ENCODE results near the gene DNAJB13. TPM values are rescaled to one million over a fixed set of nuclear protein-coding genes. Genes with fewer than 3 reads are reported as not detected.
A peak's percentile ranks its signal among the peaks of the same experiment; 100 is the strongest.

Gene DNAJB13
- total RNA-seq, 6 experiments from 2014 or later, result not detected

- no CpG with 5 or more reads among the region's 3 CpGs for WGBS (ENCODE audit: insufficient coverage, low coverage, low lambda C conversion rate, missing lambda C conversion rate)
- no peaks in the 10 kb centered on the region for H3K9me3 ChIP-seq
- peaks cover 0 to 5% (median 0%) of the 10 kb centered on the region in 4 donors for H3K4me1 ChIP-seq
- no peak overlapping the region for H3K4me3 ChIP-seq
- TF ChIP-seq CTCF (IDR thresholded peaks at IDR 0.05) (no peak), POLR2A (IDR thresholded peaks at IDR 0.05) (no peak)
- intact Hi-C loops (cut with DNase I), result no loop called here
- H3K27ac ChIP-seq, result no peak overlapping the region
- DNase-seq (peak in 1 of 3 donors; percentile 1), ATAC-seq (no peak)
- no peaks in the 10 kb centered on the region for H3K36me3 ChIP-seq
- H3K27me3 ChIP-seq, result no peaks in the 10 kb centered on the region
Measured at GRCh38 chr11:73978576-73979086, 27.8 kb downstream of the DNAJB13 start.

GRCh38 chr11:73980001-73980961, 29.5 kb downstream of the DNAJB13 start:
- Histone ChIP-seq H3K27me3 (no peaks in the 10 kb centered on the region), H3K4me3 (peak overlapping the region in 2 of 3 donors; percentile 5 to 60), H3K36me3 (no peaks in the 10 kb centered on the region), H3K27ac (no peak overlapping the region), H3K4me1 (peaks cover 0 to 5% (median 0%) of the 10 kb centered on the region in 4 donors), H3K9me3 (no peaks in the 10 kb centered on the region)
- intact Hi-C loops (cut with DNase I), result no loop called here
- peak in 2 of 3 donors; percentile 34 to 57 for DNase-seq
- no peak for TF ChIP-seq POLR2A (IDR thresholded peaks at IDR 0.05)
- no peak for TF ChIP-seq CTCF (IDR thresholded peaks at IDR 0.05)
- 61% methylated on average over 3 of the region's 6 CpGs for WGBS (ENCODE audit: insufficient coverage, low coverage, low lambda C conversion rate, missing lambda C conversion rate)
- ATAC-seq, result peak; percentile 1 to 15 (median 10)

GRCh38 chr11:73981051-73981805, 30.4 kb downstream of the DNAJB13 start:
- intact Hi-C loops (cut with DNase I), result no loop called here
- Histone ChIP-seq H3K4me3 (peak overlapping the region; percentile 40 to 60 (median 56)), H3K36me3 (no peaks in the 10 kb centered on the region), H3K4me1 (peaks cover 0 to 5% (median 0%) of the 10 kb centered on the region in 4 donors), H3K27me3 (no peaks in the 10 kb centered on the region), H3K27ac (no peak overlapping the region), H3K9me3 (no peaks in the 10 kb centered on the region)
- DNase-seq, result peak in 1 of 3 donors; percentile 24
- TF ChIP-seq POLR2A (IDR thresholded peaks at IDR 0.05) (no peak), CTCF (IDR thresholded peaks at IDR 0.05) (no peak)
- WGBS (ENCODE audit: insufficient coverage, low coverage, low lambda C conversion rate, missing lambda C conversion rate), result 90% methylated on average over 11 of the region's 13 CpGs
- ATAC-seq, result no peak

GRCh38 chr11:73982595-73982989, 31.8 kb downstream of the DNAJB13 start, which contains the start of gene UCP2:
Gene UCP2, minus strand, starts transcription at chr11:73982843. Its CDS starts 4,465 bp downstream, at chr11:73978378.
- intact Hi-C loops (cut with DNase I), result no loop called here
- ATAC-seq, result peak; percentile 76 to 86 (median 82)

More at GRCh38 chr11:73982595-73982989, 31.8 kb downstream of the DNAJB13 start, which contains the start of gene UCP2:
- Histone ChIP-seq H3K4me1 (peaks cover 0 to 5% (median 0%) of the 10 kb centered on the region in 4 donors), H3K9me3 (no peaks in the 10 kb centered on the region), H3K27ac (peak within 1 kb of the TSS; percentile 62 to 72 (median 71)), H3K27me3 (no peaks in the 10 kb centered on the region), H3K36me3 (no peaks in the 10 kb centered on the region), H3K4me3 (peak within 1 kb of the TSS; percentile 40 to 60 (median 56))
- TF ChIP-seq POLR2A (IDR thresholded peaks at IDR 0.05) (peak; percentile 13), CTCF (IDR thresholded peaks at IDR 0.05) (no peak)
- WGBS (ENCODE audit: insufficient coverage, low coverage, low lambda C conversion rate, missing lambda C conversion rate), result 0% methylated on average over 1 of the region's 43 CpGs
- DNase-seq, result peak; percentile 79 to 87 (median 87)

All from right lobe of liver (tissue), 6 donors.